Hypothalamus (tissue), 51 donors: ENCODE results near the gene CUEDC1.
A peak's percentile ranks its signal among the peaks of the same experiment; 100 is the strongest.

Experiments
- DNase-seq, 51 donors: peaks; one replicate each; lab custom pipeline; 2025; lab: John Stamatoyannopoulos, UW

Gene CUEDC1

GRCh38 chr17:57920916-57921703 lies 34.1 kb downstream of the CUEDC1 start:
- peak in 24 of 51 donors; percentile 16 to 66 (median 42) for DNase-seq

- no peak for DNase-seq
These were observed 35.3 kb downstream of the CUEDC1 start for GRCh38 chr17:57919918-57920317.

- DNase-seq, result no peak
These were observed 37.0 kb downstream of the CUEDC1 start for GRCh38 chr17:57918017-57918895.

DNA sequence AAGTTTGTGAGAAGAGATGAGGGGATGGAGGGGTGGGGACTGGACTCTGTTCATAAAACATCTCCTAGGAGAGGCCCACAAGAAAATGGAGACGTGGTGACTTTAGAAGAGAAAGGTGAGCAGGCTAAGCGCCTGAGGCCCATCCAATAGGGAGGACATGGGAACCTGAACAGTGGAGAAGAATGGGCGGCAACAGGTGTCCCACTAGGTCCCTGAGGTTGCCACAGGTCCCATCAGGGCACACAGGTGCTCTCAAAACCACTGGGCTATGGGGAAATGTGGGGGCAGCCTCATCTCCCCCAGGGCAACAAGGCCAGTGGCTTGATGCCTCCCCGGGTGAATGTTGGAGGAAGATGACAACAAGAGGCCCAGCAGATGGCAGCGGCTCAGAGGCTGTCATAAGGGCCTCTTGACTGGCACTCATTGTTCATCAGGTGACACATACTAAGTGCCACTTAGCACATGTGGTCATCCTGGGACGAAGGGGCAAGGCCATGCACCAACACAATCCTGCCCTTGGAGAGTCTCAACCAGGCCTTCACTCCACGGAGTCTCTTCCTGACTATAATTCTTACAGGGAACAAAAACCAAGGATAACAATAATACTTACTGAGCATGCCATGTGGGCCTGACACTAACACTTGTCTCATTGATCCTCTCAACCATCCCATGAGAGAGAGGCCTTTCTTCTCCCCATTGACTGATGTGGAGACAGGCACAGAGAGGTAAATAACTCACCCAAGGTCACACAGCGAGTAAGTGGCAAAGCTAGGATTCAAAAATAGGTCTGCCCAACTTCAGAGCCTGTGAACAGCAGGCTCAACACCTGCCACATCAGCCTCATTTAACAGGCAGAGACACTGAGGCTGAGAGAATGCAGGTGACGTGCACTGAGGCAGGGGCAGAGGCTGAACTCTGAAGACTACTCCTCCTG lies 38.0 kb downstream of the CUEDC1 start:
- peak in 28 of 51 donors; percentile 21 to 70 (median 46) for DNase-seq

- peak in 35 of 51 donors; percentile 26 to 84 (median 60) for DNase-seq
These were observed 39.0 kb downstream of the CUEDC1 start for GRCh38 chr17:57915985-57916757.

DNA sequence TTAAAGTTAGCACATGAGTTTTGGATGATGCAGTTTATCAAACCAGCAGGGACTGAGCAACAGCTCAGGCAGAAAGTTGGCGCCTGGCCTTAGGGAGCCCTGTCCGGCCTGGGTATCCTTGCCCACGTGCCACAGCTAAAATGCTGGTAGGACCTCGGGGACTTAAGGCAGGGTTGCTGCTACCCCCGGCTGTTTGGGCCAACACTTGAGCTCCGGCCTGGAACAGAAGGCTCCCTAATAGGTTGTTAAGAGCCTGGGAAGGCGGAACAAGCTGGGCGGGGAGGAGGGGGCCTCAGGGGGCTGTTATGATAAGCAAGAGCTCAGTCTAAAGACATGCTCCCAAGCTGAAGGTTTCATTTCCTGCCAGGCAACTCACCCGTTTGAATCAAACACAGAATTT lies 39.7 kb downstream of the CUEDC1 start:
- DNase-seq, result peak in 1 of 51 donors; percentile 29

GRCh38 chr17:57914273-57915142 lies 40.7 kb downstream of the CUEDC1 start:
- DNase-seq, result no peak

DNA sequence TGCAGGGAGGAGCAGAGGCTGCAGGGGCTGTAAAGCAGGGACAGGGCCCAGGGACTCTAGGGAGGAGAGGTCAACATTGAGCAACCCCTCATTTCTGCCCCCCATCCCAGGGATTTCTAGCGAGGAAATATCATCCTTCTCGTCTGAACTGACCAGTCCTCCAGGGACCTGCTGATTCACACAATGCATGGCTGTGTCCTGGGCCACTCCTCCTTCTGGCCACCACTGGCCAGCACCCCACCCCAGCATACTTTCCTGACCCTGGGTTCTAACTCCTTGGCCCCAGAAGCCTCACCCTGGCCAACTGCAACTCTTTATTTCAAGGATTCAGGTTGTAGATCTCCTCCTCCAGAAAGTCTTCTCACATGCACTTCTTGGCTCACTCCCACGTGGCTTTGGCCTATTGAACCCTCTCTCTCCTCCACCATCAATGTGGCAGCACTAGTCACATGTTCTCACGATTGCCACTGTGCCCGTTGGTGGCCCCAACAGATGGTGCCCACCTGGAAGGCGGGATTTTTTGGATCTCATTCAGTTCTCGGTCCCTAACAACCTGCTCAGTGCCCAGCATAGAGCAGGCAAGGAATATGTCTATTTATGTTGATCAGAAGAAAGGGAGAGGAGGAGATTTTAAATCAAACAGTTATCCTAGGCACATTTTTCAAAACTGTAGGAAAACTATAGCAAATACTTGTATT lies 41.5 kb downstream of the CUEDC1 start:
- DNase-seq, result peak in 3 of 51 donors; percentile 23 to 32 (median 29)

- DNase-seq, result peak in 50 of 51 donors; percentile 36 to 97 (median 86)
These were observed 43.2 kb downstream of the CUEDC1 start for GRCh38 chr17:57911834-57912673.

- no peak for DNase-seq
These were observed 44.5 kb downstream of the CUEDC1 start for GRCh38 chr17:57910462-57911420.

GRCh38 chr17:57909551-57909950 lies 45.7 kb downstream of the CUEDC1 start:
- no peak for DNase-seq

DNA sequence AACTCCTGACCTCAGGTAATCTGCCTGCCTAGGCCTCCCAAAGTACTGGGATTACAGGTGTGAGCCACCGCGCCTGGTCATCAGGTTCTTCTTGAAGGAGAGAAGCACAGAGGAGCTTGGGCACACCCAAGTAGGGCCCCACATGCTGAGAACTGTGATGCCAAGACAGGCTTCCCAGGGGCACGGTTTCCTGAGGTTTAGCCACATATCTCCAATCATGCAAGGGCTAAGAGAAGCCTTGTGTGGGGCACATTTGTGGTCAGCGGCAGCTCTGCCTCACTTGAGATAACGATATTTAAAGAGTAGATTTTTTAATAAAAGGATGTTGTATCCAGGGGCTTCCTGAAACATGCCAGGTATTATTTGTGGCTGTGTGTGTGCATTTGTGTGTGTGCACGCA lies 46.9 kb downstream of the CUEDC1 start:
- no peak for DNase-seq

DNA sequence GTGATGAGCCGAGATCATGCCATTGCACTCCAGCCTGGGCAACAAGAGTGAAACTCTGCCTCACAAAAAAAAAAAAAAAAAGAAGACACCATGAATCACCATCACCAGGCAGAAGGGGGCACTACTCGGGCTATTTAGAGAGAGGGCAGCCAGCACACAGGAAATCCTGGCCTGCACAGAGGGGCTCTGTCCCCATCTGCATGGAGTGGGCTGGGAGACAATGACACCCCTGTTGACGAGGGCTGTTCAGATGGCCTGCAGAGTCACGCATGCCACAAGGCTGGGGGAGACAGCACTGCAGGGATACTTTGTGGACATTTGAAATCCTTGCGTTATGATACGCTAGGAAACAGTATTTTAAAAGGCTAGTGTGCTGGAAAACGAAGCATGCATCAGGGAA lies 48.3 kb downstream of the CUEDC1 start:
- DNase-seq, result peak in 40 of 51 donors; percentile 21 to 91 (median 76)

DNA sequence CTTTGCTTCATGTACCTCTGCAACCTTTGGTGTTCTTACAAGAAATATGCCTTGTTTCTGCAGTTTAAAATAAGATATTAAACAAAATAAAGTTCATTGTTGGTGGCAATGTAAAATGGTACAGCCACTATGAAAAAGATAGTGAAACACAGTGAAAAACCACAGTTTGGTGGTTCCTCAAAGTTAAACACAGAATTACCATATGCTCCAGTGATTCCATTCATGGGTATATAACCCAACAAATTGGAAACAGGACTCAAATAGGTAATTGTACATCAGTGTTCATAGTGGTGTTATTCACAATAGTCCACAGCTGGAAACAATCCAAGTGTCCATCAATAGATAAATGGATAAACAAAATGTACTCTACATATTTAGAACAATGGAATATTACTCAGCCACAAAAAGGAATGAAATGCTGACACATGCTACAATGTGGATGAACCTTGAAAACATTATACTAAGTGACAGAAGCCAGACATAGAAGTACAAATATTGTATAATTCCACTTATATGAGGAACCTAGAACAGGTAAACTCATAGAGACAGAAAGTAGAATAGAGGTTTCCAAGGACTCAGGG lies 49.2 kb downstream of the CUEDC1 start:
- DNase-seq, result no peak

- DNase-seq, result no peak
These were observed 51.3 kb downstream of the CUEDC1 start for GRCh38 chr17:57903961-57904360.
